CD4-positive, alpha-beta T cell treated with Interleukin-10 for 1 hour (primary cell): Measurements from ENCODE around the gene HAGHL.
A peak's percentile ranks its signal among the peaks of the same experiment; 100 is the strongest.
"Not testable (repeated sequence)": the region's sequence is repeated elsewhere in the genome, so short reads cannot be mapped to it uniquely, and the experiment has no call there.

Experiments used
- DNase-seq: peaks from one replicate; pipeline ENCODE4 v3.0.0-alpha.2; 2020

Gene HAGHL

DNA sequence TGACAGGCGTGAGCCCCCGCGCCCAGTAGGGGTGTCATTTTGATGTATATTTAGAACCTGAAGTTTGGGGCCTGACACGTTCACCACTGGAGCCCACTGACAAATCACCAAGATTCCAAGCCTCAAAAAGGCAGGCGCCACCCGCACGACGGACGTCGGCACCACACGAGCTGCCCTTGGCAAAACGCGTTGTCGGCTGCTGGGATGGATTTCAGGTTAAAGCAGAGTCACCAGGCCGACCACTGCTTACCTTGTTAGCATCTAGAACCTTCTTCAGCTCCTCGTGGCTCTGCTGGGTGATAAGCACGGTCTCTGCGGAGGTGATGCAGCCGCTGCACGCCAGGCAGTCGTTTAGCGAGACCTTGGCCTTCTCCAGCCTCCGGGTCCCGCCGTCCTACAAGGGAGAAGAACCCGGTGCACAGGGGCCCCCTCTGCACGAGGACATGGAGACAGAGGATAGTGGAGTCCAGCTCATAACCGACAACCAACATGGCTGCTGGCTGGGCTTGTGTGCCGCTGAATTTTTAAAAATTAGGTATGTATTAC is 10.1 kb downstream of the HAGHL start:
- DNase-seq = no peak

- DNase-seq = no peak
Observed at GRCh38 chr16:739560-740458, 12.9 kb downstream of the HAGHL start.

DNA sequence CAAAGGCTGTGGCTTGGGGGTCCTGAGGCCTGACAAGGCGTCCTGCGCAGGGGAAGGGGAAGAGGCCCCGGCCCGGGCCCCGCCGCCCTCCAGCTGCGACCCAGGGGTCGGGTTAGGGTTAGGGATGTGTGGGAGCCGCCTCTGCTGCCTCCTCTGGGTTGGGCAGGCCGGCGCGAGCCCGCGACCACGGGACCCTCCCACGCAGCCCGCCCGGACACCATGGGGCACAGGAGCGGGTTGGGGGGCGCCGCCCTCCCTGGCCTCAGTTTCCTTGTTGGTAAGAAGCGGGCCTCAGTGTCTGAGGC is 13.5 kb downstream of the HAGHL start:
- DNase-seq = no peak

DNA sequence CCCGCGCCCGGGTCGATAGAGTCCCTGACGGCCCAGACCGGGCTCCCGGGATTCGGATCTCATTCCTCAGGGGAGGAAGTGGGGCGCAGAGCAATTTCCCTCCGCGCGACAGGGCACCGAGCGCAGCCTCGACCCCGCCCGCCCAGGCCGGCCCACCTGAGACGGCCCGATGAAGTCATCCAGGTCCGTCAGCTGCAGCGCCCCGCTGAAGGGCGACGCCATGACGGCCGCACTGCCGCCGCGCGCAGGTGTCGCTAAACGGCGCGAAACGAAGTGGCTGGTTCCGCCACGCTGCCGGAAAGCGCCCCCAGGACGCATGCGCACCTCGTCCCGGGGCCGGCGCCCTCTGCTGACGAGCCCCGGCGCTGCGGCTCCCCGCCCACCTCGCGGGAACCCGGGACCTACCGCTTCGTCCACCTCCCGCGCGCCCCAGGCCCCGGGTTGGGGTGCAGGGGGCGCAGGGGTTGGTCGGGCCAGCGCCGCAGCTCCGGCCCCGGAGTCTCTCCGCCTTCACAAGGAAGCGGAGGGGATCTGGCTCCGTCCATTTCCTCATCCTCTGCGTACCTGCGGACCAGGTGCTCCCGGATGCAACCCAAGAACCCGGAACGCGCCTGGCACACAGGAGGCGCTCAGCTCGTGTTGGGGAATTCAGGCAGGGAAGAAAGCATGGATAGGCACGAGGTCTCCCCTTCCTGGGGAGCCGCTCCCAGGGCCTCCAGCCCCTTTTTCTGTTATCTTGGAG is 14.0 kb downstream of the HAGHL start, which contains the start of gene CIAO3:
CIAO3 (minus strand) TSS at position 234 of the 742 bp plus-strand sequence; CDS start at position 222, 12 bp downstream.
- DNase-seq = peak; percentile 93

GRCh38 chr16:741986-742629 is 15.2 kb downstream of the HAGHL start:
- no peak for DNase-seq

DNA sequence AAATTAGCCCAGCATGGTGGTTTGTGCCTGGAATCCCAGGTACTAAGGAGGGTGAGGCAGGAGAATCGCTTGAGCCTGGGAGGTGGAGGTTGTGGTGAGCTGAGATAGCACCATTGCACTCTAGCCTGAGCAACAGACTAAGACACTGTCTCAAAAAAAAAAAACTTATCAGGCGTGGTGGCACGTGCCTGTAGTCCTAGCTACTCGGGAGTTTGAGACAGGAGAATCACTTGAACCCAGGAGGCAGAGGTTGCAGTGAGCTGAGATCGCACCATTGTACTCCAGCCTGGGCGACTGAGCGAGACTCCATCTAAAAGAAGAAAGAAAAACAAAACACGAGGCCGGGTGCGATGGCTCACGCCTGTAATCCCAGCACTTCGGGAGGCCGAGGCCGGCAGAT is 16.0 kb downstream of the HAGHL start:
- DNase-seq = not testable (repeated sequence)

GRCh38 chr16:743794-744500 is 17.0 kb downstream of the HAGHL start:
- DNase-seq = no peak

GRCh38 chr16:745739-746138 is 18.8 kb downstream of the HAGHL start:
- DNase-seq = no peak

DNA sequence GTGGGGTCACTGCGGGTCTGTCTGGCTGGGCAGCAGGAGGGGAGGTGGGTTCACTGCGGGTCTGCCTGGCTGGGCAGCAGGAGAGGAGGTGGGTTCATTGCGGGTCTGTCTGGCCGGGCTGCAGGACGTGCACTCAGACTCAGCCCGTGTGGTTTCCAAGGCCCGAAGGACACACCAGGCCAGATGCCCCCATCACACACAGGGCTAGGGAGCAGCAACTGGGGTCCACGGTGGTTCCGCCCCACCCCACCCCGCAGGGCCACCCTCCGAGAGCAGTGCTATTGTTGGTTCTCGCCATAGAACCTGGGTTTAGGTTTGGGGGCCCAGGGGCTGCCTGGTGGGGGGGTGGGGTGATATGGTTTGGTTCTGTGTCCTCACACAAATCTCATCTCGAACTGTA is 19.7 kb downstream of the HAGHL start:
- no peak for DNase-seq

DNA sequence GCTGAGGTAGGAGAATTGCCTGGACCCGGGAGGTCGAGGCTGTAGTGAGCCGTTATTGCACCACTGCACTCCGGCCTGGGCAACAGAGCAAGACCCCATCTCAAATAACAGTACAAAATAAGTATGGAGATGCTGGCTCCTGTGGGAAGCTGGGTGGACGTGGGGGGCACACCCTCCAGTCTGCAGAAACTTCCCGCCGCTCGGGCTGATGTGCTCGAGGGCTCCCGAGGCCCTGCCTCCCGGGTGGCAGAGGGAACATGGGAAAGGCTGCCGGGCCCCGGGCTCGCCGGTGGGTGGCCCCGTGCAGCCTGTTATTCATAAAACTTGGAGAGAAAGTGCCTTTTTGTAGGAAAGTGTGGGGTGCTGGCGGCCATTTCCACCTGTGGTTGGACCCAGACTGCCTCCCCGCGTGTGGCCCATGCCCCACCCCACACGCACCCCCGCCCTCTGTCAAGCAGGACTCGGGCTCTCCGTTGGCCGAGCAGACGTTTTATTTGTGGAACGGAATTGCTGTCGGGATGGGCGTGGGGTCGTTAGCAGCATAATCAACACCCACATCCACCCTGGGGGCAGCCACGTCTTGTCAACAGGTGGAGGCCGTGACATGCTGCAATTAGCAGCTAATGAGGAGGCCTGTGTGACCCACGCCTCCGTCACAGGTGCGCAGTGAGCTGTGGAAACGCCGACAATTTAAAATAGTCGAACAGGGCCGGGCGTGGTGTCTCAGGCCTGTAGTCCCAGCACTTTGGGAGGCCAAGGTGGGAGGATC is 21.3 kb downstream of the HAGHL start:
- no peak for DNase-seq

GRCh38 chr16:749010-749409 is 22.1 kb downstream of the HAGHL start:
- DNase-seq = no peak

DNA sequence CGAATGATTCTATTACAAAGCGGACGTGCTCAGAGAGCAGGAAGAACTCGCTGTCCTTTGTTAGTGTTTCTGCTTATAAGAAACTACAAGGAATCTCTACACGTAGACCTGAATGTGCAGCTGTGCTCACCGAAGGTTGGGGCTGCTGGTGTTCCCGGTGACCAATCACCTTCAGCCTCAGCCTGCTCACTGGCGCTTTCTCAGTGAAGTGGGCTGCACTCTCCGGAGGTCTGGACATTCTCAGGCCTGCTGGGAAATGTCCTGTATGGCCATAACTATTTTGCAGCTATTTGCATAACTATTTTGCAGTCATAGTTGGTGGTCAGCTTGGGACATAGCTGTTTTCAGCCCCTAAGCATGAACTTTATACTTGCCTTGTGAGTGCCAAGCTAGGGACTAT is 23.6 kb downstream of the HAGHL start:
- no peak for DNase-seq

GRCh38 chr16:751152-752006 is 24.5 kb downstream of the HAGHL start:
- DNase-seq = no peak

GRCh38 chr16:752007-752312 is 25.1 kb downstream of the HAGHL start:
- no peak for DNase-seq

GRCh38 chr16:754121-754607 is 27.3 kb downstream of the HAGHL start:
- DNase-seq = not testable (repeated sequence)

GRCh38 chr16:754656-755055 is 27.8 kb downstream of the HAGHL start:
- DNase-seq = peak; percentile 15

DNA sequence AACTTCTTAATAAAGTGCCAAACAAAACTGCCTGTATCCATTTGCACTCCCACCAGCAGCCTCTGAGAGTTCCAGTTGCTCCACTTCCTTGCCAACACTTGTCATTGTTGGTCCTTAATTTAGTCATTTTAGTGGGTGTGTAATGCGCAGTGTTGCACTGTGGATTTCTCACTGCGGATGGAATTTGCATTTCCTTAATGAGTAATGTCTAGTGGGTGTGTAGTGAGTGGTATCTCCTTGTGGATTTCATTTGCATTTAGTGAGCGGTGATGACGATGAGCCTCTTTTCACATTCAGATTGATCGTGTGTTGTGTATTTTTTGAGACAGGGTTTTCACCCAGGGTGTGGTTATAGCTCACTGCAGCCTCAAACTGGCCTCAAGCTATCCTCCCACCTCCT is 29.5 kb downstream of the HAGHL start:
- DNase-seq = no peak

DNA sequence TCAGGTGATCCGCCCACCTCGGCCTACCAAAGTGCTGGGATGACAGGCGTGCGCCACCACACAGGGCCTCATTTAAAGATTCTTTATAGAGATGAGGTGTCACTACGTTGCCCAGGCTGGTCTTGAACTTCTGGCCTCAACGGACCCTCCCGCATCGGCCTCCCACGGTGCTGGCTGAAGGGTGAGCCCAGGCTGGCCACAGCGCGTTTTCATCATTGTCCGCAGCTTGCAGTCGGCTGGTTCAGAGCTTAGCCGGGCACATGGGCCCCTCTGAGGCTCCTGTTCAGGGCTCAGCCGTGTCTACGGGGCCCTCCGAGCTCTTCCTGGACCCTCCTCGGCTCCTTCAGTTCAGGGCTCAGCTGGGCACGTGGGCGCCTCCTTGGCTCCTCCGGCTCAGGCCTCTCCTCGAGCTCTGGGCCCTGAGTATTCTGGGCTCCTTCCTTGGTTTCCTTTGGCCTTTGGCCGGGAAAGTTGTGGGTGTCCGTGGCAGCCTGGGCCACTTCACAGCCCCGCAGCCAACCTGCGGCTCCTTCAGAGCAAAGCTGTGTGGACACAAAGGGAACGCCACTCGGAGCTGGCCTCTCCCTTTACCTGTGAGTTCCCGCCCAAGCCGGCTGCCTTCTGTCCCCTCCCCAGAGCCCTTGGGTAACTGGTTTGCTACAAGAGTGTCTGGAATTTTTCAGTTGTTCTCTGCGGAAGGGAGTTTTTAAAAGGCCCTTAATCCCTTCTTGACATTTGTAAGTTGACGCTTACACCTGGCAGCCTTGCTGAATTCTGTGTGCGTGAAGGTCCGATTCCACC is 32.4 kb downstream of the HAGHL start:
- no peak for DNase-seq

DNA sequence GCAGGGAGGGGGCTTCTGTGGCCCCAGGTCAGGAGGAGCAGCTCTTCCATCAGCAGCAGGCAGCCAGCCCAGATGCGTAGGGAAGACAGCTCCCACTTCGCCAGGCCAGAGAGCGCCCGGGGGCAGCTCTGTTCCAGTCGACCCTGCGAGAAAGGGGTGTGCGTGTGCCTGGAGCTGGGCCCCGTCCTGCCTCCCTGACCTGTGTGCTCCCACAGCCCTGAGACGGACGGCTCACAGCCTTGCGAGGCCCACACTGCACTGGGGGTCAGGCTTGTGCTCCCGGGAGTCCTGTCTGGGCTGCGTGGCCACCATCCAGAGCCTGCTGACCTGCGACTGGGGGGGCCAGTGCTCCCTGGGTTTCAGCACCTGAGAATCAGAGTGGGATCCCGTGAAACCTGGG is 33.2 kb downstream of the HAGHL start:
- DNase-seq = no peak
